ENCODE data around the gene RUNDC1.

Gene RUNDC1

DNA sequence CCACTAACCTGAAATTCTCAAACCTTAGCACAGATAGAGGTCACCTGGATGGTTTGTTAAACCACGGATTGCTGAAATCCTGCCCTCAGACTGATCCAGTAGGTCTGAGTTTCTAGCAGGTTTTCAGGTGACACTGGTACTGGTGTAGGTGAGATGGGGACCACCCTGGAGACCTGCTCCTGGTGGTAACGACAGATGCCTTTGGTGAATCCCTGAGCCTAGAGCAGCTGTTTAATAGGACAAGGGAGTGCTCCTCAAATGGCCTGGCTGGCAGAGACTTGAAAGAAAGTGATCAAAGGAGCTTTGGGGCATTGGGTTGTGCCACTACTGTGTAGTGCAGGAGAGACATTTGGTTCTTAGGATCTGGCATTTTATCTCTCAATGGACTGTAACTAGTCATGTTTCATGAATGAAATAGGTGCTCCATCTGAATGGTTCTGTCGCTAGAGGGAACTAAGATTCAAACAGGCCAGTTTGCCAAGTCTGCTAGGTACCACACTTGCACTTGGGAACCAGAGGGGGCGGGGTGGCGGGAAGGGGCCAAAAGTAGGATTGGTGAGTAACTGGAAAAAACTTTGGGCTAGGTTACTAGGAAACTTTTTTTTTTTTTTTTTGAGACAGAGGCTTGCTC, 23.3 kb downstream of the RUNDC1 start:
- no peak for DNase-seq (ENCODE audit: low spot score)
- TF ChIP-seq CTCF (IDR thresholded peaks at IDR 0.05; ENCODE audit: extremely low read depth, insufficient read depth, missing control alignments): no peak

DNA sequence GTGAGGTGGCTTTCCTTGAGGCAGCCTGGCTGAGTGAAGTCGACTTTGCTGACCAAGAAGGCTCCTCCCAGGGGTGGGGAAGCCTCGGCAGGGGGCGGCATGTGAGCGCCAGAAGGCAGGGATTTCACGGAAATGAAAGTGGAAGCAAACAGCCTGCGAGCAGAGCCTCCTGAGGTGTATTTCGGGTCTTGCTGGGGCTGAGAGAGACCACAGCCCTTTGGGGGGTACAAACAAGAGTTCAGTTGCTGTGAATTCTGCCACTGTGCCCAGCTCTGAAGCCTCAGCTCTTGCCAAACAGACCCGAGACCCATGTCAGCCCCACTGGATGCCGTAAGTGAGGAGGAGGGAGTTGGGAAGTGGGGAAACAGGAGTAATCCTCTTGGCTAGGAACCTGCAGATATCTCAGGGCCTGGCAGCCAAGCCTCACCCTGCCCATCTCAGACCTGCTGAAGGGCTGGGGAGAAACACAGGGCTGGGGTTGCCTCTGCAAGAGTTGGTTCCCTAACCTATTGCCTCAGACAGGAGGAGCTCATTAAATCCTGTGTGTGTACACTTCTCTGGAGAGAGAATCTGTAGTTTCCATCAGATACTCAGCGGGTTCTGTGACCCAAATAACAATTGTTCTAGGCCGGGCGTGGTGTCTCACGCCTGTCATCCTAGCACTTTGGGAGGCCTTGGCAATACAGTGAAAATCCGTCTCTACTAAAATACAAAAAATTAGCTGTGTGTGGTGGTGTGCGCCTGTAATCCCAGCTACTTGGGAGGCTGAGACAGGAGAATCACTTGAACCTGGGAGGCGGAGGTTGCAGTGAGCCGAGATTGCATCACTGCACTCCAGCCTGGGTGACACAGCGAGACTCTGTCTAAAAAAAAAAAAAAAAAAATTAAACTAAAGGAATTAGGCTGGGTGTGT, 26.5 kb downstream of the RUNDC1 start, which contains the start of gene IFI35:
Gene IFI35, plus strand, starts transcription at position 146 of the 913 bp plus-strand sequence. Its CDS starts 164 bp downstream, at position 310.
- in situ Hi-C loops (cut with MboI; ENCODE audit: low pct_unique_long_range_greater_than_20kb, low sequenced_read_pairs, unreplicated experiment): no loop called here
- TF ChIP-seq CTCF (IDR thresholded peaks at IDR 0.05; ENCODE audit: extremely low read depth, insufficient read depth, missing control alignments): peak; percentile 59
- peak; percentile 81 for DNase-seq (ENCODE audit: low spot score)

More for the DNA sequence above, 23.3 kb downstream of the RUNDC1 start:
- in situ Hi-C loops (cut with MboI; ENCODE audit: low pct_unique_long_range_greater_than_20kb, low sequenced_read_pairs, unreplicated experiment): no loop called here

DNA sequence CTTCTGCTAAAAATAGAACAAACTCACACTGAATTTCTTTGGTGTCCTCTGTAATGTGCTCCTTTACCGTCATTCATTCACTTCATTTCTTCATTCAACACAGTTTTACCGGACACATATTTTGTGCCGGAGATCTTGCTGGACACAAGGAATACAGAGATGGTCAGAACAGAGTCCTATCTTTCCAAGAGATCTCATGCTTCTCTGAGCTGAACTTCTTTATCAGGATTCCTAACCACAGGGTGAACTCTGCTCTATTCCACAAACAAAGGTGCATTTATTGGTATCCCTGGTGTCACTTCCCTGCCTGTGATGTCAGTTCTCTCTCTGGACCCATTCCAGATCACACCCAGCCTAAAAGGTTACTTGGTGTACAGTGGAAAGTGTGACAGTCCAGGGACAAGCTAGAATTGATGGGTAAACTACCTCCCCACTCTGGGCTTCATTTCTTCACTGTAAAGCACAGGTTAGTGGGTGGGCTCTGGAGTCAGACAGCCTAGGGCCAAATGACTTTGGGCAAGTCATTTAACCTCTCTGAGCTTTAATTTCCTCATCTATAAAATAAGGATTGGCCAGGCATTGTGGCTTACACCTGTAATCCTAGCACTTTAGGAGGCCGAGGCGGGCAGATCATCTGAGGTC, 30.4 kb downstream of the RUNDC1 start:
- no peak for DNase-seq (ENCODE audit: low spot score)
- in situ Hi-C loops (cut with MboI; ENCODE audit: low pct_unique_long_range_greater_than_20kb, low sequenced_read_pairs, unreplicated experiment): no loop called here
- no peak for TF ChIP-seq CTCF (IDR thresholded peaks at IDR 0.05; ENCODE audit: extremely low read depth, insufficient read depth, missing control alignments)

DNA sequence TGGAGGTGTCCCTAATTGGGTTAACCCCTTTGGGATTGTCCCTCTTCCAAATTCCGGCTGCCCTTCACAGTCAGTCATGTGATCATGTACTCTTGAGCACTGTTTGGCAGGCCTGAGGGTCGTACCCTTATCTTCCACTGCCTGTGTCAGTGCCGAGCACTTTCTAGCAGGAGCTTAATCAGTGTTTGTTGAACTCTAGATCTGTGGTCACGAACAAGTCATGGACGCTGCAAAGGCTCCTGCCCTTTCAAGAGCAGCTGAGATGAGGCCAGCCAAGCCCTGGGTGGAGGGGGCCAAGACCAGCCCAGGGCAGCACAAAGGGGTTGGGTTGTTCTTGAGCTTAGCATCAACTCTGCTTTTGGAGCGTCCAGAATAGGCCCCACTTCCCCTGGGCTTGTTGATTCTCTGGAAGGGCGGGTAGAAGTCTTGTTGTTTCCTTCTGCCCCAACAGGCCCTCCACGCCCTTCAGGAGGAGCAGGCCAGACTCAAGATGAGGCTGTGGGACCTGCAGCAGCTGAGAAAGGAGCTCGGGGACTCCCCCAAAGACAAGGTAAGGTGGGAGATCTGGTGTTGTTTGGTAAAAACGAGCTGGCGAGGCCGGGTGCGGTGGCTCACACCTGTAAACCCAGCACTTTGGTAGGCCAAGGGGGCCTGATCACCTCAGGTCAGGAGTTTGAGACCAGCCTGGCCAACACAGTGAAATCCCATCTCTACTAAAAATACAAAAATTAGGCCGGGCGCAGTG, 31.5 kb downstream of the RUNDC1 start:
- in situ Hi-C loops (cut with MboI; ENCODE audit: low pct_unique_long_range_greater_than_20kb, low sequenced_read_pairs, unreplicated experiment): no loop called here
- TF ChIP-seq CTCF (IDR thresholded peaks at IDR 0.05; ENCODE audit: extremely low read depth, insufficient read depth, missing control alignments): no peak
- DNase-seq (ENCODE audit: low spot score): no peak

DNA sequence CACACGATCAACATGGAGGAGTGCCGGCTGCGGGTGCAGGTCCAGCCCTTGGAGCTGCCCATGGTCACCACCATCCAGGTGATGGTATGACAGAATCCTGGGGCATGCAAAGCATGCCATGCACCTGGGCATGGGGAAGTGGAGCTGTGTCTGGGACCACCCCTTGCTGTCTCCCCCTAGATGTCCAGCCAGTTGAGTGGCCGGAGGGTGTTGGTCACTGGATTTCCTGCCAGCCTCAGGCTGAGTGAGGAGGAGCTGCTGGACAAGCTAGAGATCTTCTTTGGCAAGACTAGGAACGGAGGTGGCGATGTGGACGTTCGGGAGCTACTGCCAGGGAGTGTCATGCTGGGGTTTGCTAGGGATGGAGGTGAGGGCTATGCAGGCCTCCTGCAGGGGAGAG, 32.9 kb downstream of the RUNDC1 start:
- no peak for DNase-seq (ENCODE audit: low spot score)
- in situ Hi-C loops (cut with MboI; ENCODE audit: low pct_unique_long_range_greater_than_20kb, low sequenced_read_pairs, unreplicated experiment): no loop called here
- no peak for TF ChIP-seq CTCF (IDR thresholded peaks at IDR 0.05; ENCODE audit: extremely low read depth, insufficient read depth, missing control alignments)

Measured in GM13977 (cell line).